Raji (cell line): ENCODE data around the gene CEND1.

Source experiments
- POLR2A ChIP-seq: IDR thresholded peaks from 2 replicates; pipeline ENCODE4 v1.6.1; 2011; ENCODE audit warnings: low read depth, low read length, control low read depth; ENCODE audit not compliant: insufficient read depth

The CEND1 gene

DNA sequence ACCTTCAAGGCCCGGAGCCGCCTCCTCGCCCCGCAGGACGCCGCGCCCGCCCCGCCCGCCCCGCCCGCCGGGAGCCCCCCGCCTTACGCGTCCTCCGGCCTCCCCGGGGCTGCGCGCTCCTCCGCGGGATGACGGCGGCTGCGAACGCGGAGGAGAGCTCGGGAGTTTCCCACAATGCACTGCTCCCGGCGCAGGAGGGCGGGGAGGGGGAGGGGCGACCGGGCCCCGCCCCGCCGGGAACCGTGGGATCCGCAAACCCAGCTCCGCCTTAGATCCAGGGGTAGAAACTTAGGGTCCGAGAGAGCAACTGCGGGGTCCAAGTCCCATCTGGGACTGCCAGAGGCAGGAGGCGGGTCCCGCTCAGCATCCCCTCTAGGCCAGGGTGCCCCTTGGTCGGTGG lies at the start of gene CEND1:
Gene CEND1, minus strand, starts transcription at position 148 of the 400 bp plus-strand sequence. CDS start 1,514 bp downstream, outside the sequence.
- TF ChIP-seq POLR2A, result no peak

- 0 out of 2 replicates have a peak, but pooled peaks have one; percentile 17 for TF ChIP-seq POLR2A
Measured at GRCh38 chr11:839280-839623, 49.4 kb upstream of the CEND1 start.

- no peak for TF ChIP-seq POLR2A
Measured at GRCh38 chr11:838441-839279, 48.8 kb upstream of the CEND1 start.

DNA sequence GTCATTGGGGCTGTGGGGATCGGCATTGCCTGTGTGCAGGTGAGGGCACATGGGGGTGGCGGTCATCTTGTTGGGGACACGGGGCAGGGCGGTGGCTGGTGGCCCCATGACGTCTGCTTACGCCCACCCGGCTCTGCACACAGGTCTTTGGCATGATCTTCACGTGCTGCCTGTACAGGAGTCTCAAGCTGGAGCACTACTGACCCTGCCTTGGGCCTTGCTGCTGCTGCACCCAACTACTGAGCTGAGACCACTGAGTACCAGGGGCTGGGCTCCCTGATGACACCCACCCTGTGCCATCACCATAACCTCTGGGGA lies 48.1 kb upstream of the CEND1 start:
- no peak for TF ChIP-seq POLR2A

GRCh38 chr11:837189-837989 lies 47.5 kb upstream of the CEND1 start:
- no peak for TF ChIP-seq POLR2A

- 0 out of 2 replicates have a peak, but pooled peaks have one; percentile 13 for TF ChIP-seq POLR2A
Measured at GRCh38 chr11:836700-837099, 46.8 kb upstream of the CEND1 start.

DNA sequence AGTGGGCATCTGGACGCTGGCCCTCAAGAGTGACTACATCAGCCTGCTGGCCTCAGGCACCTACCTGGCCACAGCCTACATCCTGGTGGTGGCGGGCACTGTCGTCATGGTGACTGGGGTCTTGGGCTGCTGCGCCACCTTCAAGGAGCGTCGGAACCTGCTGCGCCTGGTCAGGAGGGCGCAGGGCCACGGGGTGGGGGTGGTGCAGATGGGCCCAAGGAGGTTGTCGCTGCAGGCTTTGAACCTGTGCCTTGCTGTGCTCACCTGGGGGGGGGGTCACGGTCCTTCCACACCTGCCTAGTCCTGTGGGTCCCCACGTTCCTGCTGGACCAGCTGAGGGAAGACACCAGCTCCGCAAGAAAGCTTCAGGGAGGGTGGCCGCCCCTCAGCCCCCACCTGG lies 46.4 kb upstream of the CEND1 start:
- TF ChIP-seq POLR2A, result no peak

- no peak for TF ChIP-seq POLR2A
Measured at GRCh38 chr11:834371-835316, 44.8 kb upstream of the CEND1 start.

GRCh38 chr11:833849-834311 lies 44.0 kb upstream of the CEND1 start:
- no peak for TF ChIP-seq POLR2A

- TF ChIP-seq POLR2A, result no peak
Measured at GRCh38 chr11:833114-833791, 43.4 kb upstream of the CEND1 start.

DNA sequence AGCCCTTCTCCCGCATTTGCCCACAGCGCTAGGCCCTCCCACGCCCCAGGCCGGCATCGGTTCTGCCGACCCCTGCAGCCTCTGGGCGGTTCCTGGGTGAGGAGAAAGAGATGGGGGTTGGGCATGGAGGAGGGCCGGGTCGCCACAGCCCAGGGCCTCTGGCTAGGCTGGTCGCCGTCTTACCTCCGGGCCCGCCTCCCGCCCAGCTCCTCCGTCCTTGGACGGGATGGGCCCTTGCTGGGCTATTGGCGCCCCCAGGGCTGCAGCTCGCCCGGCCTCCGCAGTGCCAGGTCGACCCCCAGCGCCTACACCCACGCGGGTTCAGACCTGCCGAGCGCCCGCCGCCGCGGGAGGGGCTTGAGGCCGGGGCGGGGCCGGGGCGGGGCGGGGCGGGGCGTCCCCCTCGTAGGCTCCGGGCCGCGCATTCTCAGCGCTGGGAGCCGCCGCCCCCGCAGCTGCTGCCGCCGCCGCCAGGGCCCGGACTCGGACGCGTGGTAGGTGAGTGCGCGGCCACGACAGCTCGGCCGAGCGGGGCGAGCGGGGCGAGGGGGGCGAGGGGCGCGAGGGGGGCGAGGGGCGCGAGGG lies 42.7 kb upstream of the CEND1 start, which contains the start of gene CD151:
Gene CD151, plus strand, starts transcription at position 424 of the 585 bp plus-strand sequence. CDS start 3,118 bp downstream, outside the sequence.
- TF ChIP-seq POLR2A, result peak; percentile 62

DNA sequence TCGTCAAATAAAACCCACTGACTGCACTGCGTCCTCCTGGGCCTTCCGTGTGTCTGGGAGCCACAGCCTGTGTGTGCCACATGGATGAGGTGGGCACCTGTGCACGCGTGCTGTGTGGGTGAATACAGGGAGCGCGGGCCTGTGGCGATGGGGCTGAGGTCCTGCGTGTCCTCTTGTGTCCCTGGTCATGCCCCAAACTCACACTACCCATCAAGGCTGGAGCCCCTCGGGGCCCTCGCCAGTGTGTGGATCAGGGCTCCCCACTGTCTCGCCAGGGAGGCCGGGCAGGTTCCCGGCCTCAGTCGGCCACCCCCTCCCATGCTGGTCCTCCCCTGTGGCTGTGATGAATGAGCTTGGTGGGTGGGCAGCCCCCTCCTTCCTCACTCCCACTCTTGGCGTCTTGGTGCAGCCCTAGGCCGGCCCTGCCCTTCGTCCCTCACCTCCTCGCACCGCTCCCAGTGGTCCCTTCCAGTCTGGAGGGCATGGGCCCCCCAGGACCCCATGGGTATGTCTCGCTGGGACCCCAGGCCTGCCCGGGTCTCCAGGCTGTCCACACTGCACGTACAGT lies 42.2 kb upstream of the CEND1 start:
- TF ChIP-seq POLR2A, result no peak

GRCh38 chr11:831118-831864 lies 41.4 kb upstream of the CEND1 start:
- no peak for TF ChIP-seq POLR2A
